ES-I3 (cell line): ENCODE data around the gene CPZ.

Experiments used
- H3K36me3 ChIP-seq: 2 replicates; pipeline ENCODE4 v1.6.1; 2013; ENCODE audit warnings: mild to moderate bottlenecking, low read length, control low read depth, moderate library complexity; ENCODE audit not compliant: insufficient read depth
- H3K4me1 ChIP-seq: 2 replicates; pipeline ENCODE4 v1.6.1; 2013; ENCODE audit warnings: mild to moderate bottlenecking, control low read depth, low read length; ENCODE audit not compliant: insufficient read depth
- H3K9ac ChIP-seq: 2 replicates; pipeline ENCODE4 v1.6.1; 2013; ENCODE audit warnings: low read depth, mild to moderate bottlenecking, low read length, moderate library complexity
- H3K9me3 ChIP-seq: 2 replicates; pipeline ENCODE4 v1.6.1; 2013; ENCODE audit warnings: mild to moderate bottlenecking, low read length, moderate library complexity; ENCODE audit not compliant: control insufficient read depth, insufficient read depth

CPZ gene

DNA sequence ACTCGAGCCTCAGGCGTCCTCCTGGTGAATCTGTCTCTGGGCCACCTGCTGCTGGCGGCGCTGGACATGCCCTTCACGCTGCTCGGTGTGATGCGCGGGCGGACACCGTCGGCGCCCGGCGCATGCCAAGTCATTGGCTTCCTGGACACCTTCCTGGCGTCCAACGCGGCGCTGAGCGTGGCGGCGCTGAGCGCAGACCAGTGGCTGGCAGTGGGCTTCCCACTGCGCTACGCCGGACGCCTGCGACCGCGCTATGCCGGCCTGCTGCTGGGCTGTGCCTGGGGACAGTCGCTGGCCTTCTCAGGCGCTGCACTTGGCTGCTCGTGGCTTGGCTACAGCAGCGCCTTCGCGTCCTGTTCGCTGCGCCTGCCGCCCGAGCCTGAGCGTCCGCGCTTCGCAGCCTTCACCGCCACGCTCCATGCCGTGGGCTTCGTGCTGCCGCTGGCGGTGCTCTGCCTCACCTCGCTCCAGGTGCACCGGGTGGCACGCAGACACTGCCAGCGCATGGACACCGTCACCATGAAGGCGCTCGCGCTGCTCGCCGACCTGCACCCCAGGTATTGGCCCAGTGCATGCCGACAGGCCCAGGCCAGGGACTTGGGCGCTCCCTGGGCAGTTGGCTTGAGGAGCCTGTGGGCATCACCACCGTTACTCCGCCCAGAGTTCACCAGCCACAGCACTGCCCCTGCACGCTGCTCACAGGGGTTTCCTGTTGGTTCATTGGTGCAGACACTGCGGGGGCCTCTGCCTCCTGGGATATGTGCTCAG is 11.3 kb upstream of the CPZ start:
- no peaks in the 10 kb centered on the region for H3K36me3 ChIP-seq
- peak overlapping the region; percentile 30; the same call in 1 of the 2 replicates for H3K9ac ChIP-seq
- no peaks in the 10 kb centered on the region for H3K9me3 ChIP-seq
- peaks cover 7% of the 10 kb centered on the region for H3K4me1 ChIP-seq

DNA sequence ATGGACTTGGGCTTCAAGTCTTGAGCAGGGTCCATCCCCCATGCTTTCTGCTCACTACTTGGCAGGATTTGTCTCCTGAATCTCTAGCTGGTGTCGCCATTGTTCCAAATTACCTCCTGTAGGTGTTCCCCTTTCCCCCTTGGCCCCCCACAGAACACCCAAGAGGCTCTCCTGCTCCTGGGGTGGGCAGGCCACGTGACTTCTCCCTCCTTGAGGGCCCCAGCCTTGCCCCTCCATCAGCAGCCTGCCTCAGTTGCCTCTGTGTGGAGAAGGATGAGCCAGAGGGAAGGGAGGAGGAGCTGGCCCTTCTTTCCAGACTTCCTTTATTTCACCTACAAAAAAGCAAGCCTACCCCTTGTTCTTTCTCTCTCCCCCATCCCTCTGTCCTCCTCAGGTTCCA is 10.5 kb upstream of the CPZ start:
- Histone ChIP-seq H3K36me3 (no peaks in the 10 kb centered on the region), H3K9ac (no peak overlapping the region), H3K4me1 (peaks cover 7% of the 10 kb centered on the region), H3K9me3 (no peaks in the 10 kb centered on the region)

DNA sequence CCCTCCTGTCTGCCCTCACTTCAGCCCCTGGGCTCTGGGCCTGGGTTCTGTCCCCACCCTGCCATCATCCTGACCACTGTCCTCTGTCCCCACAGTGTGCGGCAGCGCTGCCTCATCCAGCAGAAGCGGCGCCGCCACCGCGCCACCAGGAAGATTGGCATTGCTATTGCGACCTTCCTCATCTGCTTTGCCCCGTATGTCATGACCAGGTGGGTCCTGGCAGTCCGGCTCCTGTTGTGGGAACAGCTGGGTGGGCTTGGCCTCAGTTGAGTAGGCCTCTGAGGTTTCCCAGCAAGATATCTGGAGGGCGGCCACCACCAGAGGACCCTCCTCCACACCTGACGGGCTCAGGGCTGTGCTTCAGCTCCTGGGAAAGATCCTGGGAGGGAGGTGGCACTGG is 10.1 kb upstream of the CPZ start:
- H3K4me1 ChIP-seq, result peaks cover 7% of the 10 kb centered on the region
- H3K9ac ChIP-seq, result no peak overlapping the region
- H3K9me3 ChIP-seq, result no peaks in the 10 kb centered on the region
- no peaks in the 10 kb centered on the region for H3K36me3 ChIP-seq

DNA sequence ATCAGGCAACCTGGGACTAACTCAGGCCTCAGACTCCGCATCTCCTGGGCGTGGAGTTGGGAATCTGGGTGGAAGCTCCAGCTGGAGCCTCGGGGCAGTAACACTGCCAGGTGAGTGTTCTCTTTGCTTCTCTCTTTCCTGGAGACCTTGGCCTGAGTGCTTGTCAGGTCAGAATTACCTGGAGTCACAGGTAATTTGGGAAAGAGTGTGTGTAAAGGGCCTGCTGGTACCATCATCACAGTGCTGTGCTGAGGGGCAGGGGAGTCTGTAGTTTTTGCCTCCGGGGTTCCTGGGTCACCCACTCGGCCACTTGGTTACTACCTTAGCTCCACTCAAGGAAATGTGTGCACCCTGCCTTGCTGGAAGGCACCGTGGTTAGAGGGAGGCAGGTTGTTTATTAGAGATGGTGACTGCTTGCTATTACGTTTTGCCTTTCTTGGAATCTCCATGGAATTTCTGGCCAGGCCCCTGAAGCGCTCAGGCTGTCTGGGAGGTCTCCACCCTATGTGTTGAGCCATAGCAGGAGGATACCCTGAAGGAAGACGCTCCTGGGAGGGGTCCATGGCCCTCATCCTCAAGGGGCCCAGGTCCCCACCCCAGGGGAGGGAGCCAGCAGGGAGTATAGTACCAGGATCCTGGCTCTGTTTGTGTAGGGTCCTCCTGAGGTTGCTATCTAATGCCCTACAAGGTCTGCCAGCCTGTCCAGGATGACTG is 9.5 kb upstream of the CPZ start:
- Histone ChIP-seq H3K9me3 (no peaks in the 10 kb centered on the region), H3K4me1 (peaks cover 7% of the 10 kb centered on the region), H3K36me3 (no peaks in the 10 kb centered on the region), H3K9ac (no peak overlapping the region)

DNA sequence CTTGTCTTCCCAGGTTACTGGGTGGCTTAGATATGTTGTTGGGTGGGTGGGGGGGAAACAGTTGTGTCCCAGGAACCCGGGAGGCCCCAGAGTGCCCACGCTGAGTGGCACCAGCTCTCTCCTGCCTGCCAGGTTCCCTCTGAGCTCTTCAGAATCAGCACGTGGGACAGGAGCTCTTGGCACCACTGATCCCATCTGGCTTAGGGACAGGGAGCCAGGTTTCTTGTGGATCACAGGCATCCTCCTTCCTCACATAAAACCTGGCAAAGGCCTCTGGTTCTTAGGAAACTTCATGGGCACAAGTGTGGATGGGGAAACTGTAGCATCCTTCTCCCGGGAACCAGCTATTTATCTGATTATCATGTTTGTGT is 8.9 kb upstream of the CPZ start:
- Histone ChIP-seq H3K4me1 (peaks cover 7% of the 10 kb centered on the region), H3K36me3 (no peaks in the 10 kb centered on the region), H3K9ac (no peak overlapping the region), H3K9me3 (no peaks in the 10 kb centered on the region)

DNA sequence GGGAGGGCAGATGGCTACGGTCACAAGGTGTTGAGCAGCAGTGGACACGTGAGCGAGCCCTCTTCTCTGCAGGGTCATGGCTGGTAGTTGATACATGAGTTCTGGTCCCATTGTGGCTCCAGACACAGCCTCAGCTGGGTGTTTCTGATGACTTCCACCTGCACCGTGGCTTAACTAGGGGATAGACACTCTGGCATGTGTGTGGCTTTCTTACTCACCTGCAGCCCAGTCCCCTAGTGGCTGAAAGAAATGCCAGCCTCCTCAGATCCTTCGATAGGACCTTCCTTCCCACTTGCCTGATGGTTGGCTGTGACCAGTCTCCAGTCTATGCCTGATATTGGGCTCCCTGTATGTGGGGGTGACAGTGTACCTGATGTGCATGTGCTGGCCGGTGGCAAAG is 7.4 kb upstream of the CPZ start:
- Histone ChIP-seq H3K36me3 (no peaks in the 10 kb centered on the region), H3K9me3 (no peaks in the 10 kb centered on the region), H3K4me1 (peaks cover under 1% of the 10 kb centered on the region; the same call in 1 of the 2 replicates), H3K9ac (no peak overlapping the region)

DNA sequence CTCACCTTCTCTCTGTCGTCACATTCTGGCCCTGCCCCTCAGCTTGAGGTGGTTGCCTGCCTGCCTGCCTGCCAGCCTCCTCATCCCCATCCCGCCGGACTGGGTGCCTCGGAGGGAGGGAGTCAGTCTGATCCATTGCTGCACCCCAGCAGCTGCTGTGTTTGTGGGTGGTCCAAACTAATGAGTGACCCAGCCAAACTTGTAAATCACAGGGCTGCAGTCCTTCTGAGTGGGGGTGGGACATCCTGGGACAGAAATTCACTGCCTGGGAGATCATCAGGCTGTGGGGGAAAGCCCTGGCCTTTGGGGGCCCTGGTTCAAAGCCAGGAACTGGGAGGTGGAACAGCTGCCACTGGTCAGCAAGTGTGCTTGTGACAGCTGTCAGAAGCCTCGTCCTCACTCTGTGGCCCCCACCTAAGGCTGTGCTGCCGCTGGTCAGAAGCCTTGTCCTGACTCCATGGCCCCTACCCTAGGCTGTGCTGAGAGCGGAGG is 6.8 kb upstream of the CPZ start:
- Histone ChIP-seq H3K4me1 (peaks cover 6% of the 10 kb centered on the region; the same call in 1 of the 2 replicates), H3K9me3 (no peaks in the 10 kb centered on the region), H3K9ac (no peak overlapping the region), H3K36me3 (no peaks in the 10 kb centered on the region)

DNA sequence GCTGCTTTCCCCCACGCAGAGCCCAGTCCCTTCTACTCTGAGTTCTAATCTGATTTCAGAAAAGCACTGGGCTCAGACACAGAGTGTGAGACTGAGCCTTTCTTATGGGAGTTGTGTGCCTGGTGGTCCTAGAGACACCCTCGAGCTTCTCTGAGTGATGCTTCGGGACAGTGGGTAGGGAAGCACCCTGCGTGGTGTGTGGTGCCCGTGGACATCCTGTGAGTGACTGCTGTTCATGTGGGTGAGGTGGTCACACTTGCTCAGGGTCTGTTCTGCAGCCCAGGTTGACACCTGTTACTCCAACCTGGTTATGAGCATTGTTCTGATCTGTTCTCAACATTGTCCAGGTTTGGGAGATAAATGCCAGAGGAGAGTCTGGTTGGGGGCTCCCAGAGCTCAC is 6.3 kb upstream of the CPZ start:
- H3K4me1 ChIP-seq, result peaks cover 6% of the 10 kb centered on the region; the same call in 1 of the 2 replicates

DNA sequence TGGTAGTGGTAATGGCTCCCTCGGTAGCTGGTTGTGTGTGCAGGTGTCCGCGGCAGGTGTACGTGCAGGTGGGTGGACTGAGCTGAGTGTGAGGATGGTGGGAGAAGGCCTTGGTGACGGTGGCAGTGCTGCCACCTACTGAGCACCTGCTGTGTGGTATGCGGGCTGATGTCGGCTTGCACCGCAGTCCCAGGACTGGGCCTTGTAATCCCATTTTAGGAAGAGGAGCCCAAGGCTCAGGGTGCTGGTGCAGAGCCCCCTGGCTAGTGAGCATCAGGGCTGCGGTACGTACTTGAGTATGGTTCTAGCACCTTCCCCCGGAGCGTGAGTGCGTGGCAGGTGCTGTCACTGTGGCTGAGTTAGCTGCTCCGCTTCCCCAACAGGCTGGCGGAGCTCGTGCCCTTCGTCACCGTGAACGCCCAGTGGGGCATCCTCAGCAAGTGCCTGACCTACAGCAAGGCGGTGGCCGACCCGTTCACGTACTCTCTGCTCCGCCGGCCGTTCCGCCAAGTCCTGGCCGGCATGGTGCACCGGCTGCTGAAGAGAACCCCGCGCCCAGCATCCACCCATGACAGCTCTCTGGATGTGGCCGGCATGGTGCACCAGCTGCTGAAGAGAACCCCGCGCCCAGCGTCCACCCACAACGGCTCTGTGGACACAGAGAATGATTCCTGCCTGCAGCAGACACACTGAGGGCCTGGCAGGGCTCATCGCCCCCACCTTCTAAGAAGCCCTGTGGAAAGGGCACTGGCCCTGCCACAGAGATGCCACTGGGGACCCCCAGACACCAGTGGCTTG is 5.7 kb upstream of the CPZ start:
- H3K4me1 ChIP-seq, result peaks cover 7% of the 10 kb centered on the region; the same call in 1 of the 2 replicates
- no peaks in the 10 kb centered on the region for H3K9me3 ChIP-seq
- no peaks in the 10 kb centered on the region for H3K36me3 ChIP-seq
- no peak overlapping the region for H3K9ac ChIP-seq

More for the DNA sequence above, 6.3 kb upstream of the CPZ start:
- no peaks in the 10 kb centered on the region for H3K36me3 ChIP-seq
- no peak overlapping the region for H3K9ac ChIP-seq
- H3K9me3 ChIP-seq, result no peaks in the 10 kb centered on the region

DNA sequence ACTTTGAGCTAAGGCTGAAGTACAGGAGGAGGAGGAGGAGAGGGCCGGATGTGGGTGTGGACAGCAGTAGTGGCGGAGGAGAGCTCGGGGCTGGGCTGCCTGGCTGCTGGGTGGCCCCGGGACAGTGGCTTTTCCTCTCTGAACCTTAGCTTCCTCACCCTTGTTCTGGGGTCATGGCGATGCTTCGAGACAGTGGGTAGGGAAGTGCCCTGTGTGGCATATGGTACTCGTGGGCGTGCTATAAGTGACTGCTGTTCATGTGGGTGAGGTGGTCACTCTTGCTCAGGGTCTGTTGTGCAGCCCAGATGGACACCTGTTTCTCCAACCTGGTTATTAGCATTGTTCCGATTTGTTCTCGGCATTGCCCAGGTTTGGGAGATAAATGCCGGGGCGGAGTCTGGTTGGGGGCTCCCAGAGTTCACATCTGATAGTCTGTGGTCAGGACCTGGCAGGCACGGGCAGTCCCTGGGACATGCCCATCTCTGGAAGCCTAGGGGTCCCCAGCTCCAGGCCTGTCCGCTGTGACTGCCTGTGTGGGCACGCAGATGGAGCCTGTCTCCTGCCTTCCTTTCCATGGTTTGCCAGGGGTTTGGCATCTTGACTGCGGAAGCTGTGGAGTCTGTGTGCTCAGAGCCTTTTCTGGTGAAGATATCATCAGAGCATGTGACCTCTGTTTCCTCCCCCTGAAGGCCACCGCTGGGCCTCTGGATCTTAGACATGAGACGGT is 4.9 kb upstream of the CPZ start:
- no peaks in the 10 kb centered on the region for H3K36me3 ChIP-seq
- H3K9ac ChIP-seq, result no peak overlapping the region
- no peaks in the 10 kb centered on the region for H3K9me3 ChIP-seq
- peaks cover 12% of the 10 kb centered on the region; the same call in 1 of the 2 replicates for H3K4me1 ChIP-seq

DNA sequence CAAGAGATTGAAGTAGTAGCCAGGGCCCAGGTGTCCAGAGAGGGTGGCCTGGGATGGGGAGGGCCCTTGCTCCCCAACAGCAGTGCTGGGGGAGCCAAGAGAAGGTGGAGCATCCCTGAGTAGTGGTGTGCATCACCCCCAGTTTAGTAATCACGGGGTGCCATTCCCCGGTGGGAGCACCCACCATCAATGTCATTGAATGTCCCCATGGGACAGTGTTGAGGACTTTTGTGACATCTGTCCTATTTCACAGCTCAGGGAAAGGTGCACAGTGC is 4.4 kb upstream of the CPZ start:
- no peaks in the 10 kb centered on the region for H3K36me3 ChIP-seq
- peaks cover 12% of the 10 kb centered on the region; the same call in 1 of the 2 replicates for H3K4me1 ChIP-seq
- no peaks in the 10 kb centered on the region for H3K9me3 ChIP-seq
- H3K9ac ChIP-seq, result no peak overlapping the region

DNA sequence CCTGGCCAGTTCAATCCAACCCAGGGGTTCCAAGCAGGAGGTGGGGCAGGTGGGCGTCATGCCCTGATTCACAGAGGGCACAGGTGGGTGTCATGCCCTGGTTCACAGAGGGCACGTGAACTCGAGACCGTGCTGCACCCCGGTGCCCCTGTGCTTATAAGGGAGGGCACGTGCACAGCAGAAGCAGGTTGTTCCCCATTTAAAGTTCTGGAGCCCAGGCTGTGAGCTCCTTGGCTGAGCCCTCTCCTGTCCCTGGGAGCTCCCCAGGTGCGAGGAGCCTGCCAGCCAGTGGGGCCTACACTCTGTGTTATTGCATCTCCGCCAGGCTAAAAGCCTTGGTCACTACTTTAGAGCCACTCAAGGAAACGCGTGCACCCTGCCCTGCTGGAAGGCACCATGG is 3.2 kb upstream of the CPZ start:
- Histone ChIP-seq H3K9ac (no peak overlapping the region), H3K9me3 (no peaks in the 10 kb centered on the region), H3K4me1 (peaks cover 21% of the 10 kb centered on the region; the same call in 1 of the 2 replicates), H3K36me3 (no peaks in the 10 kb centered on the region)

DNA sequence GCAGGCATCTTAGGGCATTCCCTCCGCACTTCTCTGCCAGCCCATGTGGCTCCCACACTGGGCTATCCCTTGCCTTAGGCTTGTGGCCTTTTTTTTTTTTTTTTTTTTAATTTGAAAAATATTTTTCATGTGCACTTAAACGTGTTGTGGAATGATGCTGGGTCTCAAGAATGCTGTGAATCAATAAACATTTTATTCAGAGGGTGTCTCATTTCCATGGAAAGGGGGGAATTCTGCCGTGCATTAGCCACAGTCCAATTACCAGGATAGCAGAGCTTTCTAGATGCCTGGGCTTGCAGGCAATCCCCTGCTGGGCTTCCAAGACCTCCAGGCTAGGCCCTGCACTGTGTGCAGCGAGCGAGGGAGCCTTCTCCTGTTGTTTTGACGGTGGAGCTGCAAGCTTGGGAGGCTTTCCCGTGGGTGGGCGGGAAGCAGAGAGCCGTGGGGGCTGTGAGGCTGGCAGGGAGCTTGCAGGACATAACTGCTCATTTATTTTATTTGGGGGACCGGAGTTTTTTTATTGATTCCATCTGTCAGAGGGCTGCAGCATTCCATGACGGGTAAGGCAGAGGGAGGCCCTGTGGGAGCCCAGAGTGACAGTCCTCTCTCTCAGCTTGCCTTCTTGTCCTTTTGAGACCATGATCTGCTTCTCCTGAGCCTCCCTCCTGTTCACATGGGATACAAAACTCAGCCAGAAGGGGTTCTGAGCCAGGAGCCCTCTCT is 2.6 kb upstream of the CPZ start:
- Histone ChIP-seq H3K4me1 (peaks cover 21% of the 10 kb centered on the region; the same call in 1 of the 2 replicates), H3K9ac (no peak overlapping the region), H3K9me3 (no peaks in the 10 kb centered on the region), H3K36me3 (no peaks in the 10 kb centered on the region)
